Astrocyte of the spinal cord (primary cell): Measurements from ENCODE around the gene FAT4.

Experiments
- DNase-seq: peaks from one replicate; pipeline ENCODE4 v3.0.0; 2011; ENCODE audit warnings: low read depth, low spot score
- H3K4me3 ChIP-seq: 2 replicates; pipeline ENCODE4 v1.5.1; 2011; ENCODE audit warnings: low read depth, mild to moderate bottlenecking, low read length, moderate library complexity
- in situ Hi-C: cut with HindIII; loops from 2 replicates; pipeline ENCODE4 v1.10.0; 2017; ENCODE audit warnings: low sequenced_read_pairs
- TF ChIP-seq, protein P1 (sequence below): IDR thresholded peaks from 2 replicates; pipeline ENCODE4 v1.5.1; 2012; ENCODE audit warnings: low read depth, mild to moderate bottlenecking, low read length, inconsistent platforms

Gene FAT4, protein sequence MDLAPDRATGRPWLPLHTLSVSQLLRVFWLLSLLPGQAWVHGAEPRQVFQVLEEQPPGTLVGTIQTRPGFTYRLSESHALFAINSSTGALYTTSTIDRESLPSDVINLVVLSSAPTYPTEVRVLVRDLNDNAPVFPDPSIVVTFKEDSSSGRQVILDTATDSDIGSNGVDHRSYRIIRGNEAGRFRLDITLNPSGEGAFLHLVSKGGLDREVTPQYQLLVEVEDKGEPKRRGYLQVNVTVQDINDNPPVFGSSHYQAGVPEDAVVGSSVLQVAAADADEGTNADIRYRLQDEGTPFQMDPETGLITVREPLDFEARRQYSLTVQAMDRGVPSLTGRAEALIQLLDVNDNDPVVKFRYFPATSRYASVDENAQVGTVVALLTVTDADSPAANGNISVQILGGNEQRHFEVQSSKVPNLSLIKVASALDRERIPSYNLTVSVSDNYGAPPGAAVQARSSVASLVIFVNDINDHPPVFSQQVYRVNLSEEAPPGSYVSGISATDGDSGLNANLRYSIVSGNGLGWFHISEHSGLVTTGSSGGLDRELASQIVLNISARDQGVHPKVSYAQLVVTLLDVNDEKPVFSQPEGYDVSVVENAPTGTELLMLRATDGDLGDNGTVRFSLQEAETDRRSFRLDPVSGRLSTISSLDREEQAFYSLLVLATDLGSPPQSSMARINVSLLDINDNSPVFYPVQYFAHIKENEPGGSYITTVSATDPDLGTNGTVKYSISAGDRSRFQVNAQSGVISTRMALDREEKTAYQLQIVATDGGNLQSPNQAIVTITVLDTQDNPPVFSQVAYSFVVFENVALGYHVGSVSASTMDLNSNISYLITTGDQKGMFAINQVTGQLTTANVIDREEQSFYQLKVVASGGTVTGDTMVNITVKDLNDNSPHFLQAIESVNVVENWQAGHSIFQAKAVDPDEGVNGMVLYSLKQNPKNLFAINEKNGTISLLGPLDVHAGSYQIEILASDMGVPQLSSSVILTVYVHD (N-terminal part only)

DNA sequence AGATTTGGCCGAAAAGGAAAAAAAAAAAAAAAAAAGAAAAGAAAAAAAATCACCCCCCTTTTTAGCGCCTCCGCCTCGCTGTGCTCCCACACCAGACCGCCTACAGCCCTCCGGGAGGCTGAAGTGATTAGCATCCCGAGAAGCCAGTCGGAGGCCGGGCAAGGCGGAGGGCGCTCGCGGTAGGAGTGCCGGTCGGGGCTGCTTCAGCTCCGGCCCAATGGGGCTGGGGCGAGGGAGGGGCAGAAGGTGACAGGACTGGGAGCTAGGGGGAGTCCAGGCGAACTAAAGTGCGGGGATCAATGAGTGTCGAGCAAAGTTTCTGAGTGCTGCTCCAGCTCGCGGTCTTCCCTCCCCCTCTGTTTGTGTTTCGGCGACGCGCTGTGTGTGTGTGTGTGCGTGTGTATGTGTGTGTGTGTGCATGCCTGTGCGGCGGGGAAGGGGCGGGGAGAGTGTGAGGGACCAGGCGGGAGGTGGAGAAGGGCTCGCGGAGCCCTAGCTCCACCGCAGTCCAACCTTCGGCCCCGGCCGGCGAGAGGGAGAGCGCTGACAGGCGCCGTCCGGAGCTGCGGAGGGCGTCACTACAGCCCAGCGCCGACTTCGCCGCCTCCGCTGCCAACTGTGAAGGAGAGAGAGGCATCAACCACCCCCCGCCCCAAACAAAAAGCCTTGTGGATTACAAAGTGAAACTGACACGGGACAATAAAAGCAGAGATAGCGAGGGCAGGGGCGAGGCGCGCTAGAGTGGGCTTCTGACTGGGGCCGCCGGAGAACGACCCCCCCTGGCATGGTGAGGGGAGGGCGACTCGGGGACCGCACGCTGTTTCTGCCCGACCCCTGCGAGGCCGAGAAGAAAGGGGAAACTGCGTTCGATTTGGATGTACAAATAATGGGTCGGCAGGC is at the start of gene FAT4:
Gene FAT4, plus strand, starts transcription at position 280 of the 900 bp plus-strand sequence. CDS start 1,457 bp downstream, outside the sequence.
- peak; percentile 99 for DNase-seq
- TF ChIP-seq, protein P1, sequence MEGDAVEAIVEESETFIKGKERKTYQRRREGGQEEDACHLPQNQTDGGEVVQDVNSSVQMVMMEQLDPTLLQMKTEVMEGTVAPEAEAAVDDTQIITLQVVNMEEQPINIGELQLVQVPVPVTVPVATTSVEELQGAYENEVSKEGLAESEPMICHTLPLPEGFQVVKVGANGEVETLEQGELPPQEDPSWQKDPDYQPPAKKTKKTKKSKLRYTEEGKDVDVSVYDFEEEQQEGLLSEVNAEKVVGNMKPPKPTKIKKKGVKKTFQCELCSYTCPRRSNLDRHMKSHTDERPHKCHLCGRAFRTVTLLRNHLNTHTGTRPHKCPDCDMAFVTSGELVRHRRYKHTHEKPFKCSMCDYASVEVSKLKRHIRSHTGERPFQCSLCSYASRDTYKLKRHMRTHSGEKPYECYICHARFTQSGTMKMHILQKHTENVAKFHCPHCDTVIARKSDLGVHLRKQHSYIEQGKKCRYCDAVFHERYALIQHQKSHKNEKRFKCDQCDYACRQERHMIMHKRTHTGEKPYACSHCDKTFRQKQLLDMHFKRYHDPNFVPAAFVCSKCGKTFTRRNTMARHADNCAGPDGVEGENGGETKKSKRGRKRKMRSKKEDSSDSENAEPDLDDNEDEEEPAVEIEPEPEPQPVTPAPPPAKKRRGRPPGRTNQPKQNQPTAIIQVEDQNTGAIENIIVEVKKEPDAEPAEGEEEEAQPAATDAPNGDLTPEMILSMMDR: peak; percentile 12
- in situ Hi-C loops: no loop called here
- peak within 1 kb of the TSS; percentile 87 for H3K4me3 ChIP-seq

GRCh38 chr4:125265846-125266245 is 48.9 kb upstream of the FAT4 start:
- no peak overlapping the region for H3K4me3 ChIP-seq
- in situ Hi-C loops: no loop called here
- TF ChIP-seq, protein P1: no peak
- no peak for DNase-seq

- TF ChIP-seq, protein P1: no peak
- in situ Hi-C loops: no loop called here
- peak; percentile 67 for DNase-seq
- H3K4me3 ChIP-seq: no peak overlapping the region
Observed at GRCh38 chr4:125266901-125267604, 47.7 kb upstream of the FAT4 start.

- H3K4me3 ChIP-seq: no peak overlapping the region
- in situ Hi-C loops: no loop called here
- TF ChIP-seq, protein P1: no peak
- no peak for DNase-seq
Observed at GRCh38 chr4:125267630-125268029, 47.1 kb upstream of the FAT4 start.

DNA sequence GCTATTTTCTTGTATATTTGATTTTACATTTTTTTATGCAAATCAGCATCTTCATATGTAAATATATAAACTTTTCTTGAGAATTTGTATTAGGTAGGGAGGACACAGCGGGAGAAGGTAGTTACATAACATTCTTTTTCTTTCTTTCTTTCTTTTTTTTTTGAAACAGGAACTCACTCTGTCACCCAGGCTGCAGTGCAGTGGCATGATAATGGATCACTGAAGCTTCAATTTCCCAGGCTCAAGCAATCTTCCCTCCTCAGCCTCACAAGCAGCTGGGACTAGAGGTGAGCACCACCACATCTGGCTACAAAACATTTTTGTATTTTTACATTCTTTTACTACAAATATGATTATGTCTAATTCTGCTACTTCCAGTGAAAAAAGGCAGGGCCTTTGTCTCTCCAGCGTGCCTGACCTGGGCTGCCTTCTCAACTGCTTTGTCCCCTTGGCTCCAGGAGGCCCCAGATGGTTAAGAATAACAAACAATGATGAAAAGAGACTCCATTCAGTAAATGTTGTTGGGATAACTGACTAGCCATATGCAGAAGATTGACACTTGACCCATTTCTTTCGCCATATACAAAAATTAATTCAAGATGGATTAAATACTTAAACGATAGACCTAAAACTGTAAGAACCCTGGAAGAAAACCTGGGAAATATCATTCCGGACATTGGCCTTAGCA is 46.5 kb upstream of the FAT4 start:
- in situ Hi-C loops: no loop called here
- DNase-seq: no peak
- TF ChIP-seq, protein P1: no peak
- no peak overlapping the region for H3K4me3 ChIP-seq
